ENCODE data around the gene PLA2G6.

The PLA2G6 gene

GRCh38 chr22:38199826-38200559, 18.4 kb upstream of the PLA2G6 start:
- no peak for TF ChIP-seq CTCF (IDR thresholded peaks at IDR 0.05; ENCODE audit: extremely low read depth, insufficient read depth, missing control alignments)
- DNase-seq (ENCODE audit: low spot score) = no peak
- in situ Hi-C loops (cut with MboI; ENCODE audit: low pct_unique_long_range_greater_than_20kb, low sequenced_read_pairs, unreplicated experiment) = no loop called here

- TF ChIP-seq CTCF (IDR thresholded peaks at IDR 0.05; ENCODE audit: extremely low read depth, insufficient read depth, missing control alignments) = no peak
- no peak for DNase-seq (ENCODE audit: low spot score)
- in situ Hi-C loops (cut with MboI; ENCODE audit: low pct_unique_long_range_greater_than_20kb, low sequenced_read_pairs, unreplicated experiment) = no loop called here
Observed at GRCh38 chr22:38196791-38197419, 15.3 kb upstream of the PLA2G6 start.

DNA sequence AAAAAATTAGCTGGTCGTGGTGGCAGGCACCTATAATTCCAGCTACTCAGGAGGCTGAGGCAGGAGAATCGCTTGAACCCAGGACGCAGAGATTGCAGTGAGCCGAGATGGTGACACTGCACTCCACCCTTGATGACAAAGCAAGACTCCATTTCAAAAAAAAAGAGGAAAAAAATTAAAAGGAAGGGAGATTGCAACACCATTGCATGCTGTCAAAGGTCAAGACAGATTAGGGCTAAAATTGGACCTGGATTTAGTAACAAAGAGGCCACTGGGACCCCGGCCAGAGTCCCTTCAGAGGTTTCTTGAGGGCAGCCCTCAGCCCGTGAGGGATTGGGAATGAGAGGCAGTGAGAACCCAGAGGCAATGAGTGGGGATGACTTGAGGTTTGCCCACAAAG, 11.9 kb upstream of the PLA2G6 start:
- TF ChIP-seq CTCF (IDR thresholded peaks at IDR 0.05; ENCODE audit: extremely low read depth, insufficient read depth, missing control alignments) = no peak
- no peak for DNase-seq (ENCODE audit: low spot score)
- in situ Hi-C loops (cut with MboI; ENCODE audit: low pct_unique_long_range_greater_than_20kb, low sequenced_read_pairs, unreplicated experiment) = no loop called here

DNA sequence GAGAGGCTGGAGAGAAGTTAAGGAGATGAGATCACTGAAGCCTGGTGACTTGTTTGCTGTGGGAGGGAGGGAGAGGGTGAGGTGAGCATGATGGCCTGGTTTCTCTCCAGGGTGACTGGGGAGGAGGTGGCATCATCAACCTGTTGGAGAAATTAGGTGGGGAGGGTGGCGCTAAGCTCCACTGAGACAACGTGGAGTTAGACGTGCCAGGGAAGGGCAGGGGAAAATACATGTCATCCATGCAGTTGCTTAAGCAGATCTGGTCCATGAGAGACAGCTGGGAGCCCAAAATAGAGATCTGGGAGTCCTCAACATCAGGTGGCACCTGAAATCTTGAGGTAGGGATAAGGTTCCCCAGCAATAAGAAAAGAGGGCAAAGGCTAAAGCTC, 10.8 kb upstream of the PLA2G6 start:
- in situ Hi-C loops (cut with MboI; ENCODE audit: low pct_unique_long_range_greater_than_20kb, low sequenced_read_pairs, unreplicated experiment) = no loop called here
- TF ChIP-seq CTCF (IDR thresholded peaks at IDR 0.05; ENCODE audit: extremely low read depth, insufficient read depth, missing control alignments) = no peak
- no peak for DNase-seq (ENCODE audit: low spot score)

DNA sequence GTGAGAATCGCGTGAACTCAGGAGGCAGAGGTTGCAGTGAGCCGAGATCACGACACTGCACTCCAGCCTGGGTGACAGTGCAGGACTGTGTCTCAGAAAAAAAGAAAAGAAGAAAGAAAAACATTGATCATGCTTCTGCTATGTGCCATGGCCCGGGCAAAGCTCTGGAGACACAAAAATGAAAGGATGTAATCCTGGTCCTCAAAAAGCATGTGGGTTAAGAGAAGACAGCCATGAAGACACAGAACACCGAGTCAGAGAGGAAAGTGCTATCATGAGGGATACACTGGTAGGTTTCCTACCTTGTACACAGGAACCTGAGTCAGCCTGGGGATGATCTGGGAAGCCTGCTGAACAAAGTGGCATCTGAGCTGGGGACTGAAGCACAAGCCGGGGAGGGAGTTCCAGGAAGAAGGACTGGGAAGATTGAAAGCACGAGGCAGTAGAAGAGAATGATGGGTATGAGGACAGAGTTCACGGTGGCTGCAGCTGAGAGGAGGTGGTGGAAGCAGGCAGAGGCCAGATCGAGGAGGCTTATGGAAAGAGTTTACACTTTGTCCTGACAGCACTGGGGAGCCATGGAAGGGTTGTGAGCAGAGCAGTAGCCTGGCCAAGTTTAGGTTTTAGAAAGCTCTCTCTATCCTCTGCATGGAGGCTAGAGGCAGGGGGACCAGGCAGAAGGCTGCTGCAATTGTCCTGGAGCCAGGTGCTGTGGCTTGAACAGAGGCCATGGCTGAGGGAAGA, 10.3 kb upstream of the PLA2G6 start:
- no peak for TF ChIP-seq CTCF (IDR thresholded peaks at IDR 0.05; ENCODE audit: extremely low read depth, insufficient read depth, missing control alignments)
- DNase-seq (ENCODE audit: low spot score) = no peak
- in situ Hi-C loops (cut with MboI; ENCODE audit: low pct_unique_long_range_greater_than_20kb, low sequenced_read_pairs, unreplicated experiment) = no loop called here

GRCh38 chr22:38191055-38191454, 9.4 kb upstream of the PLA2G6 start:
- in situ Hi-C loops (cut with MboI; ENCODE audit: low pct_unique_long_range_greater_than_20kb, low sequenced_read_pairs, unreplicated experiment) = no loop called here
- no peak for TF ChIP-seq CTCF (IDR thresholded peaks at IDR 0.05; ENCODE audit: extremely low read depth, insufficient read depth, missing control alignments)

More at GRCh38 chr22:38191055-38191454, 9.4 kb upstream of the PLA2G6 start:
- DNase-seq (ENCODE audit: low spot score) = no peak
